HepG2 (cell line): ENCODE measurements around the gene CCDC70. TPM values are rescaled to one million over a fixed set of nuclear protein-coding genes. Genes with fewer than 3 reads are reported as not detected.

Experiments
- ATAC-seq: fragments of 200-7000 bp; cut with Tn5 transposase; 3 replicates; pipeline ENCODE4 v1.9.1; 2020; ENCODE audit warnings: mild to moderate bottlenecking, moderate library complexity
- BruUV-seq: library from RNA; stranded (reverse); fragments of 400-500 nt; replicated peaks from 2 replicates; lab custom pipeline; 2021; lab: Mats Ljungman, UMichigan
- CTCF ChIA-PET: fragments of 300-600 bp; formaldehyde crosslinking; extraction: SDS; loops from one replicate; lab custom pipeline; 2021; ENCODE audit warnings: low total read pairs, inconsistent platforms, low intra/inter-chr PET ratio; lab: Yijun Ruan, JAX
- POLR2A ChIA-PET: fragments of 350-600 bp; sonication (Branson Sonifier 250); formaldehyde crosslinking; loops from one replicate; lab custom pipeline; 2020; ENCODE audit warnings: antibody characterized with exemption, inconsistent platforms; lab: Yijun Ruan, JAX
- DNase-seq: peaks from one replicate; pipeline ENCODE4 v3.0.0-alpha.2; 2015; ENCODE audit warnings: low spot score
- FAIRE-seq: peaks from 3 replicates; lab custom pipeline; 2011; peaks lifted over from hg19 to GRCh38; lab: Jason Lieb, UNC
- H2AFZ ChIP-seq: one replicate; pipeline ENCODE4 v1.6.1; 2011; ENCODE audit warnings: low read length, inconsistent platforms
- H3K27ac ChIP-seq: fragments of 300-600 bp; 3 replicates; pipeline ENCODE4 v1.8.0; 2011; ENCODE audit warnings: mixed run types, mild to moderate bottlenecking, mixed read lengths, low read length, inconsistent platforms; ENCODE audit not compliant: insufficient read depth; ENCODE audit errors: extremely low read length
- H3K27me3 ChIP-seq, 2 experiments: fragments of 200-600 bp in 1 of 2; 2 replicates in 1 of 2; 3 replicates in 1 of 2; pipeline versions ENCODE4 v1.6.0 to v1.8.0; 2011; ENCODE audit warnings: low read length in 2 of 2, mild to moderate bottlenecking in 2 of 2, moderate library complexity in 2 of 2, inconsistent platforms in 1 of 2; ENCODE audit not compliant: insufficient read depth in 2 of 2, control insufficient read depth in 1 of 2
- H3K36me3 ChIP-seq, 2 experiments: fragments of 200-600 bp in 1 of 2; replicated peaks in 1 of 2; 2 replicates in 1 of 2; 3 replicates in 1 of 2; pipeline versions ENCODE4 v1.5.1 to v1.8.0; 2011; ENCODE audit warnings: low read length in 2 of 2, inconsistent platforms in 1 of 2; ENCODE audit not compliant: insufficient read depth in 2 of 2, control insufficient read depth in 1 of 2
- H3K4me1 ChIP-seq: 2 replicates; pipeline ENCODE4 v1.5.1; 2012; ENCODE audit warnings: low read length, inconsistent platforms; ENCODE audit not compliant: insufficient read depth
- H3K4me2 ChIP-seq: 2 replicates; pipeline ENCODE4 v1.6.0; 2011; ENCODE audit warnings: low read depth, low read length, inconsistent platforms
- H3K4me3 ChIP-seq, 3 experiments: fragments of 200-600 bp in 1 of 3; sonication (generic), shearing (Covaris generic) in 1 of 3; replicated peaks in 1 of 3; 2 replicates each; pipeline ENCODE4 v1.5.1; 2011 to 2016; ENCODE audit warnings: low read length in 3 of 3, inconsistent platforms in 2 of 3, low read depth in 2 of 3, mild to moderate bottlenecking in 2 of 3, control low read depth in 1 of 3, mixed read lengths in 1 of 3; ENCODE audit not compliant: insufficient read depth in 1 of 3
- H3K79me2 ChIP-seq: one replicate; pipeline ENCODE4 v1.6.1; 2011; ENCODE audit warnings: low read length, inconsistent platforms; ENCODE audit not compliant: insufficient read depth
- H3K9ac ChIP-seq: 2 replicates; pipeline ENCODE4 v1.6.0; 2011; ENCODE audit warnings: mild to moderate bottlenecking, low read depth, low read length, inconsistent platforms; ENCODE audit not compliant: insufficient read depth
- H3K9me3 ChIP-seq: 2 replicates; pipeline ENCODE4 v1.5.1; 2012; ENCODE audit warnings: mild to moderate bottlenecking, low read length
- H4K20me1 ChIP-seq: 2 replicates; pipeline ENCODE4 v1.6.0; 2011; ENCODE audit warnings: inconsistent platforms, mild to moderate bottlenecking, low read length, moderate library complexity; ENCODE audit not compliant: insufficient read depth
- FIP1L1 ChIP-seq: fragments of 200-400 bp; formaldehyde crosslinking; IDR thresholded peaks from 2 replicates; pipeline ENCODE4 v1.6.1; 2018; ENCODE audit warnings: low read depth, mild to moderate bottlenecking, low read length, moderate library complexity, borderline replicate concordance; ENCODE audit not compliant: insufficient read depth
- HNRNPL ChIP-seq: fragments of 200-400 bp; formaldehyde crosslinking; IDR thresholded peaks from 2 replicates; pipeline ENCODE4 v1.6.1; 2017; ENCODE audit warnings: mild to moderate bottlenecking, low read depth, low read length
- MEIS1 ChIP-seq: sonication (generic); formaldehyde crosslinking; IDR thresholded peaks from 2 replicates; pipeline ENCODE4 v1.9.0; 2021; ENCODE audit warnings: mild to moderate bottlenecking, missing genetic modification reagents, moderate library complexity, borderline replicate concordance
- MIER2 ChIP-seq: IDR thresholded peaks from 2 replicates; pipeline ENCODE4 v1.6.1; 2016; ENCODE audit warnings: missing biosample characterization, missing genetic modification reagents
- MTA3 ChIP-seq: sonication (generic); formaldehyde crosslinking; IDR thresholded peaks from 2 replicates; pipeline ENCODE4 v1.4.0; 2020; ENCODE audit warnings: missing genetic modification reagents
- MXI1 ChIP-seq: IDR thresholded peaks from 3 replicates; pipeline ENCODE4 v1.6.1; 2012; ENCODE audit warnings: low read depth, low read length, inconsistent platforms, borderline replicate concordance
- NR2C2 ChIP-seq: sonication (generic); formaldehyde crosslinking; IDR thresholded peaks from 2 replicates; pipeline ENCODE4 v1.4.0; 2020; ENCODE audit warnings: missing genetic modification reagents, mild to moderate bottlenecking, moderate library complexity, borderline replicate concordance
- PHF20 ChIP-seq: sonication (generic); formaldehyde crosslinking; IDR thresholded peaks from 2 replicates; pipeline ENCODE4 v1.5.0; 2020; ENCODE audit warnings: mild to moderate bottlenecking, missing genetic modification reagents
- POLR2A ChIP-seq, 2 experiments: IDR thresholded peaks; 2 replicates each; pipeline ENCODE4 v1.6.1; 2011; ENCODE audit warnings: low read depth in 2 of 2, low read length in 2 of 2, mild to moderate bottlenecking in 1 of 2, moderate library complexity in 1 of 2; ENCODE audit not compliant: insufficient read depth in 1 of 2
- PPARG ChIP-seq: conservative IDR thresholded peaks from 2 replicates; pipeline ENCODE4 v1.6.1; 2016; ENCODE audit warnings: missing biosample characterization, missing genetic modification reagents
- ZNF530 ChIP-seq: sonication (generic); formaldehyde crosslinking; IDR thresholded peaks from 2 replicates; pipeline ENCODE4 v1.5.0; 2020; ENCODE audit warnings: low read depth, mild to moderate bottlenecking, missing genetic modification reagents
- ZNF672 ChIP-seq: sonication (generic); formaldehyde crosslinking; IDR thresholded peaks from 2 replicates; pipeline ENCODE4 v1.8.1; 2022; ENCODE audit warnings: missing genetic modification reagents
- WGBS: methylation state at CpG from one replicate; pipeline ENCODE4 v1.1.6; 2017; ENCODE audit warnings: low lambda C conversion rate; 5-methylcytosine and 5-hydroxymethylcytosine counted together
- in situ Hi-C: cut with HindIII; loops from 2 replicates; pipeline ENCODE4 v1.10.0; 2017; ENCODE audit warnings: low pct_unique_long_range_greater_than_20kb; ENCODE audit not compliant: extremely low pct_ligation_motif_present
- intact Hi-C: fragments of 100-400 bp; cut with micrococcal nuclease; formaldehyde crosslinking; loops from one replicate; pipeline ENCODE4 v1.10.0; 2022; ENCODE audit not compliant: unreplicated experiment
- polyA plus RNA-seq, 8 experiments: library from polyadenylated mRNA; depleted of rRNA in 3 of 8; stranded (reverse) in 7 of 8; unstranded in 1 of 8; fragments of >200 nt; fragmentation: Illumina TruSeq in 4 of 8; extraction: Trizol in 4 of 8; gene quantifications; 2 replicates each; pipeline versions ENCODE4 v1.2.1 to v1.2.3, GENCODE V29; 2011 to 2016; ENCODE audit warnings: low read depth in 4 of 8, missing spikeins in 1 of 8, mixed read lengths in 1 of 8; ENCODE audit not compliant: insufficient read depth in 1 of 8
- total RNA-seq, 5 experiments: library from RNA; depleted of rRNA; stranded (reverse); fragments of >200 nt; fragmentation: Illumina TruSeq; extraction: Trizol; gene quantifications; 2 replicates each; pipeline ENCODE4 v1.2.3, GENCODE V29; 2016; ENCODE audit warnings: low read depth in 1 of 5
- TF ChIP-seq, protein P1 (sequence below): sonication (generic); formaldehyde crosslinking; IDR thresholded peaks from 2 replicates; pipeline ENCODE4 v1.4.0; 2020; ENCODE audit warnings: missing genetic modification reagents
- TF ChIP-seq, protein P2 (sequence below): sonication (generic); formaldehyde crosslinking; IDR thresholded peaks from 2 replicates; pipeline ENCODE4 v1.4.0; 2020; ENCODE audit warnings: missing genetic modification reagents
- TF ChIP-seq, protein P3 (sequence below): sonication (generic); formaldehyde crosslinking; IDR thresholded peaks from 2 replicates; pipeline ENCODE4 v1.8.0; 2022; ENCODE audit warnings: missing genetic modification reagents, mild to moderate bottlenecking, inconsistent platforms, borderline replicate concordance
- TF ChIP-seq, protein P4 (sequence below): sonication (generic); formaldehyde crosslinking; IDR thresholded peaks from 2 replicates; pipeline ENCODE4 v1.5.0; 2020; ENCODE audit warnings: missing genetic modification reagents

Gene CCDC70
- total and polyA plus RNA-seq, 2 of the 13 experiments (the other 11 are each of a cell fraction or from before 2014, with no cell fraction given): 0.13 TPM; not detected in 1

DNA sequence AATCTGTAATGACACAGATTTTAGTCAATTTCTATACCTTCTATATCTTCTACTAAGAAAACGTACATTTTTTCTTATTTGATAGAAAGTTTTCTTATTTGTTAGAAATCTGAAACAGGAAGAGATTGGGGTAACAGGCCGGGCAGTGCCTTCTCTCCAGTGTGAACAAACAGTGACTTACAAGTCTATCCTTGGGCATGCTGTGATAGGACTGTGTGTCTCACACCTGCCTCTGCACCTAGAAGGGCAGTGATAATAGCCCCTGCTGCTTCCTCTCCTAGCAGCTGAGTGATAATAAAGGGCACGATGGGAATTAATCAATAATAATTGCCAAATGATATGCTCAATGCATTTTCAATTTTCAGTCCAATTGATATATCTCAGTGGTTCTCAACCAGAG is 18.2 kb upstream of the CCDC70 start:
- in situ Hi-C loops: no loop called here
- no TSS peak for BruUV-seq
- H3K36me3 ChIP-seq: no peaks in the 10 kb centered on the region
- H3K27ac ChIP-seq: no peak overlapping the region
- intact Hi-C loops: no loop called here
- H3K9me3 ChIP-seq: no peaks in the 10 kb centered on the region
- no peak overlapping the region for H2AFZ ChIP-seq
- 77% methylated on average over 3 of the region's 3 CpGs for WGBS
- POLR2A ChIA-PET: no interaction called here
- H3K4me1 ChIP-seq: peaks cover 14% of the 10 kb centered on the region
- no peaks in the 10 kb centered on the region for H3K79me2 ChIP-seq
- no peak overlapping the region for H3K4me3 ChIP-seq
- DNase-seq (no peak), FAIRE-seq (no peak), ATAC-seq (no peak)
- CTCF ChIA-PET: no interaction called here
- H3K9ac ChIP-seq: no peak overlapping the region
- H3K27me3 ChIP-seq: no peaks in the 10 kb centered on the region
- H3K4me2 ChIP-seq: no peak overlapping the region
- H4K20me1 ChIP-seq: no peaks in the 10 kb centered on the region
- TF ChIP-seq HNRNPL (no peak), ZNF530 (CRISPR knock-in tag) (no peak), PHF20 (no peak), MEIS1 (CRISPR knock-in tag) (no peak), MIER2 (CRISPR knock-in tag) (no peak), PPARG (CRISPR knock-in tag) (no peak), MXI1 (no peak), NR2C2 (CRISPR knock-in tag) (no peak), FIP1L1 (no peak), MTA3 (CRISPR knock-in tag) (no peak), POLR2A (IDR thresholded peaks at IDR 0.05; ENCODE audit: insufficient read depth in 1 of 2, low read depth in 2 of 2, low read length in 2 of 2) (no peak), ZNF672 (CRISPR knock-in tag) (no peak)
- TF ChIP-seq, protein P1, sequence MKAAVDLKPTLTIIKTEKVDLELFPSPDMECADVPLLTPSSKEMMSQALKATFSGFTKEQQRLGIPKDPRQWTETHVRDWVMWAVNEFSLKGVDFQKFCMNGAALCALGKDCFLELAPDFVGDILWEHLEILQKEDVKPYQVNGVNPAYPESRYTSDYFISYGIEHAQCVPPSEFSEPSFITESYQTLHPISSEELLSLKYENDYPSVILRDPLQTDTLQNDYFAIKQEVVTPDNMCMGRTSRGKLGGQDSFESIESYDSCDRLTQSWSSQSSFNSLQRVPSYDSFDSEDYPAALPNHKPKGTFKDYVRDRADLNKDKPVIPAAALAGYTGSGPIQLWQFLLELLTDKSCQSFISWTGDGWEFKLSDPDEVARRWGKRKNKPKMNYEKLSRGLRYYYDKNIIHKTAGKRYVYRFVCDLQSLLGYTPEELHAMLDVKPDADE: no peak
- TF ChIP-seq, protein P2, sequence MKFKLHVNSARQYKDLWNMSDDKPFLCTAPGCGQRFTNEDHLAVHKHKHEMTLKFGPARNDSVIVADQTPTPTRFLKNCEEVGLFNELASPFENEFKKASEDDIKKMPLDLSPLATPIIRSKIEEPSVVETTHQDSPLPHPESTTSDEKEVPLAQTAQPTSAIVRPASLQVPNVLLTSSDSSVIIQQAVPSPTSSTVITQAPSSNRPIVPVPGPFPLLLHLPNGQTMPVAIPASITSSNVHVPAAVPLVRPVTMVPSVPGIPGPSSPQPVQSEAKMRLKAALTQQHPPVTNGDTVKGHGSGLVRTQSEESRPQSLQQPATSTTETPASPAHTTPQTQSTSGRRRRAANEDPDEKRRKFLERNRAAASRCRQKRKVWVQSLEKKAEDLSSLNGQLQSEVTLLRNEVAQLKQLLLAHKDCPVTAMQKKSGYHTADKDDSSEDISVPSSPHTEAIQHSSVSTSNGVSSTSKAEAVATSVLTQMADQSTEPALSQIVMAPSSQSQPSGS (CRISPR knock-in tag): no peak
- TF ChIP-seq, protein P3, sequence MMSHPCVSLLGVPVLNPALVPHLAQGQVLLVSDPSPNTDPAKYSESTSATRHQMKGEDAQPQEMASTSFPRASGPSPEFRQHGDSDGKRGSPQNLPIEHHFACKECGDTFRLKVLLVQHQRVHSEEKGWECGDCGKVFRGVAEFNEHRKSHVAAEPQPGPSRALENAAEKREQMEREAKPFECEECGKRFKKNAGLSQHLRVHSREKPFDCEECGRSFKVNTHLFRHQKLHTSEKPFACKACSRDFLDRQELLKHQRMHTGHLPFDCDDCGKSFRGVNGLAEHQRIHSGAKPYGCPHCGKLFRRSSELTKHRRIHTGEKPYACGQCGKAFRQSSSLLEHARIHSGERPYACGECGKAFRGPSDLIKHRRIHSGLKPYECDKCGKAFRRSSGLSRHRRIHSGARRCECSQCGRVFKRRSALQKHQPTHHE (CRISPR knock-in tag): no peak
- TF ChIP-seq, protein P4, sequence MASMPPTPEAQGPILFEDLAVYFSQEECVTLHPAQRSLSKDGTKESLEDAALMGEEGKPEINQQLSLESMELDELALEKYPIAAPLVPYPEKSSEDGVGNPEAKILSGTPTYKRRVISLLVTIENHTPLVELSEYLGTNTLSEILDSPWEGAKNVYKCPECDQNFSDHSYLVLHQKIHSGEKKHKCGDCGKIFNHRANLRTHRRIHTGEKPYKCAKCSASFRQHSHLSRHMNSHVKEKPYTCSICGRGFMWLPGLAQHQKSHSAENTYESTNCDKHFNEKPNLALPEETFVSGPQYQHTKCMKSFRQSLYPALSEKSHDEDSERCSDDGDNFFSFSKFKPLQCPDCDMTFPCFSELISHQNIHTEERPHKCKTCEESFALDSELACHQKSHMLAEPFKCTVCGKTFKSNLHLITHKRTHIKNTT: no peak
